Motor neuron (in vitro differentiated cells): Measurements from ENCODE around the gene HOXB4. TPM values are rescaled to one million over a fixed set of nuclear protein-coding genes. Genes with fewer than 3 reads are reported as not detected.

ENCODE experiments used
- total RNA-seq, 8 experiments: library from RNA; unstranded; fragments of 300-600 nt; gene quantifications; 2 replicates each; pipeline versions ENCODE4 v1.2.3 to v1.2.4, GENCODE V29; 2022

Gene HOXB4
- total RNA-seq, 8 experiments from 2014 or later: 8.8 to 32.0 (median 14.1) TPM

Other genes with a start within 250 kb of the HOXB4 start
- 1 to 10 TPM in 6 of 8 experiments, not detected in 2; 1.2 to 7.1 (median 1.5) TPM for gene SKAP1, start 148.1 kb downstream of the HOXB4 start, total RNA-seq
- gene HOXB1, start 47.3 kb downstream of the HOXB4 start, total RNA-seq: 10 to 100 TPM in 1 of 8 experiments, 1 to 10 TPM in 3, under 1 TPM in 4; 0.22 to 38.7 (median 2.0) TPM
- gene HOXB2, start 33.2 kb downstream of the HOXB4 start, total RNA-seq: 10 to 100 TPM in 7 of 8 experiments, 1 to 10 TPM in 1; 9.3 to 54.4 (median 26.2) TPM
- 100 to 1,000 TPM in 1 of 8 experiments, 10 to 100 TPM in 7; 20.6 to 111 (median 52.1) TPM for gene HOXB3, start 11.9 kb upstream of the HOXB4 start, total RNA-seq
- gene HOXB5, start 15.4 kb upstream of the HOXB4 start, total RNA-seq: 10 to 100 TPM in 6 of 8 experiments, 1 to 10 TPM in 2; 1.0 to 51.9 (median 15.8) TPM
- gene HOXB6, start 26.6 kb upstream of the HOXB4 start, total RNA-seq: 10 to 100 TPM in 6 of 8 experiments, 1 to 10 TPM in 2; 7.1 to 75.2 (median 35.3) TPM
- 10 to 100 TPM in 7 of 8 experiments, 1 to 10 TPM in 1; 6.2 to 35.5 (median 23.7) TPM for gene HOXB7, start 32.7 kb upstream of the HOXB4 start, total RNA-seq
- gene HOXB8, start 36.9 kb upstream of the HOXB4 start, total RNA-seq: 100 to 1,000 TPM in 1 of 8 experiments, 10 to 100 TPM in 5, under 1 TPM in 2; 0.80 to 139 (median 63.2) TPM
- gene HOXB9, start 48.0 kb upstream of the HOXB4 start, total RNA-seq: 100 to 1,000 TPM in 2 of 8 experiments, 10 to 100 TPM in 3, under 1 TPM in 3; 0.10 to 154 (median 67.8) TPM
- not detected for gene PRAC1, start 144.2 kb upstream of the HOXB4 start, total RNA-seq
- gene PRAC2, start 144.8 kb upstream of the HOXB4 start, total RNA-seq: not detected
- gene HOXB13, start 150.4 kb upstream of the HOXB4 start, total RNA-seq: under 1 TPM in 7 of 8 experiments, not detected in 1; 0.05 to 0.70 (median 0.18) TPM
- gene TTLL6, start 238.9 kb upstream of the HOXB4 start, total RNA-seq: 1 to 10 TPM in 3 of 8 experiments, under 1 TPM in 3, not detected in 2; 0.36 to 3.9 (median 1.1) TPM